ENCODE results near the gene SLC39A13.

SLC39A13 gene

DNA sequence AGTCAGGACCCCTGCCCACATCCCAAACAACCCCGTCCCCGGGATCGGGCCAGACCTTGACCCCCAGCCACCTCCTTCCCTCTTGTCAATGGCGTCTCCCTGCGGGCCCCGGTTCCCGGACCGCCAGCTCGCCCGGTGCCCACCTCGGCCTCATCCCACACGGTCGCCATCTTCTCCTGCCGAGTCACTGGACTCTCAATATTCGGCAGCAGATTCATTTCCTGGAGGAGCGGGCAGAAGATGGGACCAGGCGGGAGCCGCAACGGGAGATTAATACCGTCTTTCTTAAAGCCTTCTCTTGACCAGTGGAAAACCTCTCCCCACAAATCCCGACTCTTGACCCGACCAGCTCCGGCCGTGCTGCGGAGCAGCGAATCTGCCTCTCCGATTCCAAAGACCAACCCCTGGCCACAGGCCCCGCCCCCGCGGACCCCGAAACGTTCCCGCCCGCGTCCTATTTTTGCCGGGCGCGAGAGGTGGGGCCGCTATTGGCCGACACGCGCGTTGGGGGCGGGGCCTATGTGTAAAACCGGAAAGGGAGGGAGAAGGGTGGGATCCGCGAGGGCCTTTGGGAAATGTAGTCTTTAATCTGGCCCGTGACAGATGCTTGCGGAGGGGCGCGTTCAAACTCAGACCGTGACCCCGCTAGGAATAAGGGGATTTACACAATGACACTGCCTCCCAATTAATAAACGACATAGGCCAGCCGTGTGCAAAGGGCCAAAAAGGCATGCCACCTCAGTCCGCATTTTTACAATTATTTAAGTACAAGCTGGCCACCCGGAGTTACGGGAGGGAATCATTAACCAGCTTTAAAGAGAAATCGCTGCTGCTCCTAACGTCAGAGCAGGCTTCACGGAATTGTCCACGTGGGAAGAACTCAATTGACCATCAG lies 17.9 kb downstream of the SLC39A13 start, which contains the start of gene PSMC3:
Gene PSMC3, minus strand, starts transcription at position 378 of the 895 bp plus-strand sequence. Its CDS starts 160 bp downstream, at position 218.
- peak within 1 kb of the TSS; percentile 99 for H3K4me3 ChIP-seq (replicated peaks; ENCODE audit: low read depth, low read length)
- DNase-seq (ENCODE audit: extremely low read depth, low read depth), result peak; percentile 83
- TF ChIP-seq, protein P1, sequence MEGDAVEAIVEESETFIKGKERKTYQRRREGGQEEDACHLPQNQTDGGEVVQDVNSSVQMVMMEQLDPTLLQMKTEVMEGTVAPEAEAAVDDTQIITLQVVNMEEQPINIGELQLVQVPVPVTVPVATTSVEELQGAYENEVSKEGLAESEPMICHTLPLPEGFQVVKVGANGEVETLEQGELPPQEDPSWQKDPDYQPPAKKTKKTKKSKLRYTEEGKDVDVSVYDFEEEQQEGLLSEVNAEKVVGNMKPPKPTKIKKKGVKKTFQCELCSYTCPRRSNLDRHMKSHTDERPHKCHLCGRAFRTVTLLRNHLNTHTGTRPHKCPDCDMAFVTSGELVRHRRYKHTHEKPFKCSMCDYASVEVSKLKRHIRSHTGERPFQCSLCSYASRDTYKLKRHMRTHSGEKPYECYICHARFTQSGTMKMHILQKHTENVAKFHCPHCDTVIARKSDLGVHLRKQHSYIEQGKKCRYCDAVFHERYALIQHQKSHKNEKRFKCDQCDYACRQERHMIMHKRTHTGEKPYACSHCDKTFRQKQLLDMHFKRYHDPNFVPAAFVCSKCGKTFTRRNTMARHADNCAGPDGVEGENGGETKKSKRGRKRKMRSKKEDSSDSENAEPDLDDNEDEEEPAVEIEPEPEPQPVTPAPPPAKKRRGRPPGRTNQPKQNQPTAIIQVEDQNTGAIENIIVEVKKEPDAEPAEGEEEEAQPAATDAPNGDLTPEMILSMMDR (IDR thresholded peaks at IDR 0.05; ENCODE audit: low read depth, low read length, missing control alignments), result no peak

- TF ChIP-seq, protein P1 (IDR thresholded peaks at IDR 0.05; ENCODE audit: low read depth, low read length, missing control alignments), result no peak
- H3K4me3 ChIP-seq (replicated peaks; ENCODE audit: low read depth, low read length), result no peak overlapping the region
- DNase-seq (ENCODE audit: extremely low read depth, low read depth), result no peak
Observed at GRCh38 chr11:47430524-47430923, 22.1 kb downstream of the SLC39A13 start.

DNA sequence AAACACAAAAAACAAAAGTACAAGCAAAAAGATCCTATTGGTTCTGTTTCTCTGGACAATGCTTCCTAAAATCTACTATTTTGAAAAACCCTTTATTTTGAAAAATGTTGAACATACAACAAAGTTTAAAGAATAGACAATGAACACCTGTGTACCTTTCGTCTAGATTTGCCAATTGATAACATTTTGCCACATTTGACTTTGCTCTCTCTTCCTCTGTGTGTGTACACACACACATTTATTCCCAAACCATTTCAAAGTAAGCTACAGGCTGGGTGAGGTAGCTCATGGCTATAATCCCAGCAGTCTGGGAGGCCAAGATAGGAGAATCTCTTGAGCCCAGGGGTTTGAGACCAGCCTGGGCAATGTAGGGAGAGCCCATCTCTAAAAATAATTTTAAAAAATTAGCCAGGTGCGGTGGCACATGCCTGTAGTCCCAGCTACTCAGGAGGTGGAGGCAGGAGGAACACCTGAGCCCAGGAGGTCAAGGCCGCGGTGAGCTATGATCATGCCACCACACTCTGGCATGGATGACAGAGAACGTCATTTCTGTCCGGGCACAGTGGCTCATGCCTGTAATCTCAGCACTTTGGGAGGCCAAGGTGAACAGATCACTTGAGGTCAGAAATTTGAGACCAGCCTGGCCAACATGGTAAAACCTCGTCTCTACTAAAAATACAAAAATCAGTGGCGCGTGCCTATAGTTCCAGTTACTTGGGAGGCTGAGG lies 23.1 kb downstream of the SLC39A13 start:
- no peak overlapping the region for H3K4me3 ChIP-seq (replicated peaks; ENCODE audit: low read depth, low read length)
- TF ChIP-seq, protein P1 (IDR thresholded peaks at IDR 0.05; ENCODE audit: low read depth, low read length, missing control alignments), result no peak
- DNase-seq (ENCODE audit: extremely low read depth, low read depth), result no peak

GRCh38 chr11:47433157-47433556 lies 24.8 kb downstream of the SLC39A13 start:
- no peak for DNase-seq (ENCODE audit: extremely low read depth, low read depth)
- no peak overlapping the region for H3K4me3 ChIP-seq (replicated peaks; ENCODE audit: low read depth, low read length)
- TF ChIP-seq, protein P1 (IDR thresholded peaks at IDR 0.05; ENCODE audit: low read depth, low read length, missing control alignments), result no peak

DNA sequence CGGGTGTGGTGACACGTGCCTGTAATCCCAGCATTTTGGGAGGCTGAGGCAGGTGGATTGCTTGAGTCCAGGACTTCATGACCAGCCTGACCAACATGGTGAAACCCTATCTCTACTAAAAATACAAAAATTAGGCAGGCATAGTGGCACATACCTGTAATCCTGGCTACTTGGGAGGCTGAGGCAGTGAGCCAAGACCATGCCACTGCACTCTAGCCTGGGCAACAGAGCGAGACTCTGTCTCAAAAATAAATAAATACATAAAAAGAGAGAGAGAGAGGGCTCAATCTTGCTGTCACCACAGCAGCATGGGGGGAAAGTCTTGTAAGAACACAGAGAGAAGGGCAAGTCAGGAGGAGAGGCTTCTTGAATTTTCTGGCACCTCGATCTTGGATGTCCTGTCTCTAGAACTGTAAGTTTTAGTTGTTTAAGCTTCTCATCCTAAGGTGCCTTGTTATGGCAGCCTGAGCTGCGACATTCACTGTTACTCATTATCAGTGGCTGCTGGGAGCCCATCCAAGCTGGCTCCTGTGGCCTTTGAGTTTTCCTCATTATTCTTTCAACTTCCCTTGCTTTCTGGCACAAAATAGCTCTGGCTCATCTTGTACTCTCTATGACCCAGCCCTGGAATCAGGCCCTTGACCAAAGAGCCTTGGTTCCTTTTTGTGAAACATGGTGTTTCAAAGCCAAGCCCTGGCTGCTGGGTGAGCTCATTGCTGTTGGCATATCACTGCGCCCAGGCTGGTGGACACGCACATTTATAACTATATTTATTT lies 25.8 kb downstream of the SLC39A13 start:
- H3K4me3 ChIP-seq (replicated peaks; ENCODE audit: low read depth, low read length), result no peak overlapping the region
- no peak for DNase-seq (ENCODE audit: extremely low read depth, low read depth)
- TF ChIP-seq, protein P1 (IDR thresholded peaks at IDR 0.05; ENCODE audit: low read depth, low read length, missing control alignments), result no peak

- no peak for DNase-seq (ENCODE audit: extremely low read depth, low read depth)
- no peak overlapping the region for H3K4me3 ChIP-seq (replicated peaks; ENCODE audit: low read depth, low read length)
- TF ChIP-seq, protein P1 (IDR thresholded peaks at IDR 0.05; ENCODE audit: low read depth, low read length, missing control alignments), result no peak
Observed at GRCh38 chr11:47435687-47436086, 27.3 kb downstream of the SLC39A13 start.

All from HFF-Myc (cell line).